NK-92 treated with Interleukin-12 subunit alpha and Interleukin-12 subunit beta, amount 100 ng/mL, for 24 hours (cell line): ENCODE data around the gene KDM6B.

Experiments used
- DNase-seq: peaks from one replicate; lab custom pipeline; 2025; lab: John Stamatoyannopoulos, UW

Gene KDM6B

GRCh38 chr17:7840441-7840840, 6.4 kb downstream of the KDM6B start:
- no peak for DNase-seq

- DNase-seq: no peak
These were observed 6.9 kb downstream of the KDM6B start for GRCh38 chr17:7840875-7841274.

GRCh38 chr17:7841396-7841914, 7.4 kb downstream of the KDM6B start:
- DNase-seq: no peak

GRCh38 chr17:7841915-7842379, 7.9 kb downstream of the KDM6B start:
- DNase-seq: peak; percentile 59

GRCh38 chr17:7842380-7843256, 8.6 kb downstream of the KDM6B start:
- peak; percentile 72 for DNase-seq

GRCh38 chr17:7843257-7843535, 9.2 kb downstream of the KDM6B start:
- no peak for DNase-seq

GRCh38 chr17:7843536-7844291, 9.7 kb downstream of the KDM6B start:
- peak; percentile 67 for DNase-seq

GRCh38 chr17:7844292-7845154, 10.5 kb downstream of the KDM6B start:
- peak; percentile 76 for DNase-seq

GRCh38 chr17:7845359-7846062, 11.5 kb downstream of the KDM6B start:
- no peak for DNase-seq

GRCh38 chr17:7846063-7846735, 12.2 kb downstream of the KDM6B start:
- no peak for DNase-seq

GRCh38 chr17:7846765-7847661, 13.0 kb downstream of the KDM6B start:
- no peak for DNase-seq

- no peak for DNase-seq
These were observed 14.1 kb downstream of the KDM6B start for GRCh38 chr17:7848131-7848579.

- DNase-seq: no peak
These were observed 14.7 kb downstream of the KDM6B start for GRCh38 chr17:7848739-7849129.

- no peak for DNase-seq
These were observed 15.2 kb downstream of the KDM6B start for GRCh38 chr17:7849130-7849750.

- DNase-seq: no peak
These were observed 15.9 kb downstream of the KDM6B start for GRCh38 chr17:7849751-7850504.

- DNase-seq: no peak
These were observed 16.9 kb downstream of the KDM6B start for GRCh38 chr17:7850701-7851437.

- no peak for DNase-seq
These were observed 17.6 kb downstream of the KDM6B start for GRCh38 chr17:7851438-7852261.
